ENCODE data around the gene ESYT2. TPM values are rescaled to one million over a fixed set of nuclear protein-coding genes. Genes with fewer than 3 reads are reported as not detected.

ESYT2 gene
- total RNA-seq, 3 donors from 2014 or later = 48.7 to 59.7 (median 57.1) TPM

DNA sequence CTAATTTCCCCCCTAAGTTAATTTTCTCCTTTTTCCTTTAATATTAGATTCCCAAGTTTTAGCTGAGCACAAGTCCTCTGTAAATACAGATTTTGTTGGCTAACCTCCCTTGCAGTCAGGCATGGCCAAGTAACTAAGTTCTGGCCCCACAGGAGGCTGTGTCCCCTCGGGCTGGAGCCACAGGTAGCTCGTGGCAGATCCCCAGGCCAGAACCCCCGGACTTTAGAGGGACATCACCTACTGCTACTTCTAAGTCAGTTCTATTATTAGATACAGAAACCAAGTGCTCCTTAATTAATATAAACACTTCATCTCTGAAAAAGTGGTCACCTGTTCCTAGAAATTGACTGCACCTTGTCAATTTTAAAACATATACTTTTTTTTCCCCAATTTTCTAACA, 78.6 kb downstream of the ESYT2 start:
- no peak overlapping the region for H3K4me3 Mint-ChIP-seq
- H3K4me1 Mint-ChIP-seq (ENCODE audit: low read depth) = no peaks in the 10 kb centered on the region
- no peaks in the 10 kb centered on the region for H3K27me3 Mint-ChIP-seq (ENCODE audit: low read depth)

DNA sequence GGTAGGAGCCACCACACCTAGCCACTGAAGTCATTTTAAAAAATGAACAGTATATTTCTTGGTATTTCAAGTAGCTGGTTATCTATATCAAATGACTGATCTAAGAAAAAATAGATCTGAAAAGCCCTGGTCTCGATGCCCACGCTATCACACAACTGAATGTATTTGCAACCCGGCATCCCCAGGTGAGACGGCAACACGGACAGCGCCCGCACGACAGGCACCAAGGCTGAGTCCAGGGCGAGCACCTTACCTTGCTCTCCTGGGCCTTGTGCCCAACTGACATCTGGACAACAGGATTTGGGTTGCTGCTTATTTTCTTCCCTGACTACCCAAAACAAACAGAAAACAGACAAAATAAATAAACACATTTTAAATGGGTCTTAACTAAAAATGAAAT, 79.9 kb downstream of the ESYT2 start:
- DNase-seq = no peak
- ATAC-seq = no peak
- Mint-ChIP-seq H3K4me3 (no peak overlapping the region), H3K36me3 (ENCODE audit: insufficient read depth) (peaks cover 29% of the 10 kb centered on the region), H3K27me3 (ENCODE audit: low read depth) (no peaks in the 10 kb centered on the region), H3K9me3 (no peaks in the 10 kb centered on the region), H3K4me1 (ENCODE audit: low read depth) (no peaks in the 10 kb centered on the region)

More for the DNA sequence above, 78.6 kb downstream of the ESYT2 start:
- no peak for ATAC-seq
- H3K9me3 Mint-ChIP-seq = no peaks in the 10 kb centered on the region
- no peak for DNase-seq
- H3K36me3 Mint-ChIP-seq (ENCODE audit: insufficient read depth) = peaks cover 27% of the 10 kb centered on the region

DNA sequence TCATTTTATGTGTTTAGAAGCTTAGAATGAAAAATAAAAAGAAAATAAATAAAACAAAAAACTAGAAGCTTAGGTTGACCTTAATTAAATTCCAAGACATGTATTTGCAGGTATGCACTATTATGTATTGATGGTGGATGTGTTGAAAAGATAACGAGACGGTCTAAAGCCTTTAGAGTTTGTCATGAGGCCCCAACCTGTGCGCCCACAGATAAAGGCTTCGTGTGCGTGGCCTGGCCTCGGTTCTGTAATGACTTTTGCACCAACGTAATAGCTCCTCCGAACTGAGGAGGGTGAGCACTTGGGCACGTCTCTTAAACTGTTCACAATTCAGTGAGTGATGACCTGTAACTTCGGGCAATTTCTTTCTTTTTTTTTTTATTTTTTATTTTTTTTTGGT, 81.0 kb downstream of the ESYT2 start:
- Mint-ChIP-seq H3K36me3 (ENCODE audit: insufficient read depth) (peaks cover 34% of the 10 kb centered on the region), H3K4me1 (ENCODE audit: low read depth) (no peaks in the 10 kb centered on the region)

DNA sequence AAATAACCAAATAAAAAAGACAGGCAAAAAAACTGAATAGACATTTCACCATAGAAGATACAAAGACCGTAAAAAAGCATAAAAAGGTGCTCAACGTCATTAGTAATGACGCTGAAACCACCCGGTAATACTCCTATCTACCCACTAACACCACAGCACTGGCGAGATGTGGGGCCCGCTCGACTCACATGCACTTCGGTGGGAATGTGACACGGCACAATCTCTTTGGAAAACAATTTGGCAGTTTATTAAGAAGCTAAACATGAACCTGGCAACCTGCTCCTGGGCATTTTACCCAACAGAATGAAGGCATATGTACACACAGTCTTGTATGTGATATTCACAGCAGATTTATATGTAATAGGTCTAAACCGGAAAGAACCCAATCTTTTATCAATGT, 81.9 kb downstream of the ESYT2 start:
- ATAC-seq (no peak), DNase-seq (no peak)
- Mint-ChIP-seq H3K4me1 (ENCODE audit: low read depth) (no peaks in the 10 kb centered on the region), H3K4me3 (no peak overlapping the region), H3K27me3 (ENCODE audit: low read depth) (no peaks in the 10 kb centered on the region), H3K9me3 (no peaks in the 10 kb centered on the region), H3K36me3 (ENCODE audit: insufficient read depth) (peaks cover 43% of the 10 kb centered on the region)

More for the DNA sequence above, 81.0 kb downstream of the ESYT2 start:
- no peak for DNase-seq
- Mint-ChIP-seq H3K4me3 (no peak overlapping the region), H3K9me3 (no peaks in the 10 kb centered on the region), H3K27me3 (ENCODE audit: low read depth) (no peaks in the 10 kb centered on the region)
- no peak for ATAC-seq

DNA sequence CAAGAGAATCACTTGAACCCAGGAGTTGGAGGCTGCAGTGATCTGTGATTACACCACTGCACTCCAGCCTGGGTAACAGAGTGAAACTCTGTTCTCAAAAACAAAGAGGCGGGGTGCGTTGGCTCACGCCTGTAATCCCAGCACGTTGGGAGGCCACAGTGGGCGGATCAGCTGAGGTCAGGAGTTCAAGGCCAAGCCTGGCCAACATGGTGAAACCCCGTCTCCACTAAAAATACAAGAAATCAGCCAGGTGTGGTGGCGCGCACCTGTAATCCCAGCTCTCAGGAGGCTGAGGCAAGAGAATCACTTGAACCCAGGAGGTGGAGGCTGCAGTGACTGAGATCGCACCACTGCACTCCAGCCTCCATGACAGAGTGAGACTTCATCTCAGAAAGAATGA, 82.4 kb downstream of the ESYT2 start:
- Mint-ChIP-seq H3K36me3 (ENCODE audit: insufficient read depth) (peaks cover 45% of the 10 kb centered on the region), H3K9me3 (no peaks in the 10 kb centered on the region), H3K4me3 (no peak overlapping the region), H3K4me1 (ENCODE audit: low read depth) (no peaks in the 10 kb centered on the region), H3K27me3 (ENCODE audit: low read depth) (no peaks in the 10 kb centered on the region)
- ATAC-seq (no peak), DNase-seq (no peak)

DNA sequence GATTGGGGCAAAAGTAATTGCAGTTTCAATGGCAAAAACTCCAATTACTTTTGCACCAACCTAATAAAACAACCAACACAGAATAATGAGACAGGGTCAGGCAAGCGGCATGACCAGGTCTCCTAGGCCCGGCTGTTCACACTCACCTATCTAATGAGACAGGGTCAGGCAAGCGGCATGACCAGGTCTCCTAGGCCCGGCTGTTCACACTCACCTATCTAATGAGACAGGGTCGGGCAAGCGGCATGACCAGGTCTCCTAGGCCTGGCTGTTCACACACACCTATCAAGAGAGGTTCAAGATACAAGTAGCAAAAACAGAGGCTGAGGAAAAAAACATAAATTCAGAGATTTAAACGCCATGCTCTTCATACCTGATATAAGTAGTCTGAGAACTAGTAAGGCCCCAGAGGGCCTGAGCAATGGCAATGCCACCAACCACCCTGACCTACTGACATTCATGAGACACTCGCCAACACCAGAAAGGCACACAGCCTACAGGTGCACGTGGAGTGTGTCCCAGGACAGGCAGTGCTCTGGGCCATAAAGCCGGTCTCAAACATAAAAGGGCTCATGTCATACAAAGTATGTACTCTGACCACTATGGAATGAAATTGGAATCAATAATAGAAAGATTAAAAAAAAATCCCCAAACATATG, 84.1 kb downstream of the ESYT2 start:
- ATAC-seq (no peak), DNase-seq (no peak)
- peaks cover 4% of the 10 kb centered on the region for H3K4me1 Mint-ChIP-seq (ENCODE audit: low read depth)
- peaks cover 47% of the 10 kb centered on the region for H3K36me3 Mint-ChIP-seq (ENCODE audit: insufficient read depth)
- H3K9me3 Mint-ChIP-seq = no peaks in the 10 kb centered on the region
- no peaks in the 10 kb centered on the region for H3K27me3 Mint-ChIP-seq (ENCODE audit: low read depth)
- H3K4me3 Mint-ChIP-seq = no peak overlapping the region

DNA sequence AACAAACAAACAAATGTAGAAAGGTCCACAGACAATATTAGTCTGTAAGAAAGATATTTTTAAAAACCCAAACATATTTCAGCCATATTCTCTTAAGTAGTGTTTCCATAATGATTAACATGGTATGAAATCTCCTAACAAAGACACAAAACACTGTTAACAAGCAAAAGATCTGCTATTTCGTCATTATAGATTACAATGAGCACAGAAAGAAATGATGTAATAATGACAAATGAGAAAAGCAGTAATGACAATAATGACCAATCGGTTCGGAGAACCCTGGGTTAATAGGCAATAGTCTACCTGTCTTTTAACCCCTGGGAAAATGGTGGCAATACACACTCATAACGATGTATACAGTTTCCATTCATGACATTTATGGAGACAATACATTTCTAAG, 85.2 kb downstream of the ESYT2 start:
- no peak overlapping the region for H3K4me3 Mint-ChIP-seq
- no peak for ATAC-seq
- peaks cover 4% of the 10 kb centered on the region for H3K4me1 Mint-ChIP-seq (ENCODE audit: low read depth)
- H3K27me3 Mint-ChIP-seq (ENCODE audit: low read depth) = no peaks in the 10 kb centered on the region
- H3K9me3 Mint-ChIP-seq = no peaks in the 10 kb centered on the region
- no peak for DNase-seq
- H3K36me3 Mint-ChIP-seq (ENCODE audit: insufficient read depth) = peaks cover 44% of the 10 kb centered on the region

DNA sequence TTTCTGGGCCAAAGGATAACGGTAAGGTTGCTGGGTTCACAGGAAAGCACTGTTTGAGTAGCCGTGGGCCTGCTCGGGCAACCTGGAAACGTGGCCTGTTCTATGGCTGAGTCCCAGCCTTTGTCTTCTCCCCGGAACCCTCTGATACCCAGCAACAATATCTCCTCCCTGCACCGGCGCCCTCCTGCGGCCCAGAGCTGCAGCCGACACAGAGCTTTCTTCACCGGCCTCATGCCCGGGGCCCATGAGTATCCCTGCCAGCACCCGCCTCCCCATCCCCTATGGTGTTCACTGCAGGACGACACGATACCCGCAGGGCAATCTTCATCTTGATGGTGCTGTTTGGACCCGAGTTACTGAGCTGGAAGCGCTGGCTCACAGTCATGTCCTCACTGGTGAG, 86.1 kb downstream of the ESYT2 start:
- H3K9me3 Mint-ChIP-seq = no peaks in the 10 kb centered on the region
- H3K27me3 Mint-ChIP-seq (ENCODE audit: low read depth) = no peaks in the 10 kb centered on the region

DNA sequence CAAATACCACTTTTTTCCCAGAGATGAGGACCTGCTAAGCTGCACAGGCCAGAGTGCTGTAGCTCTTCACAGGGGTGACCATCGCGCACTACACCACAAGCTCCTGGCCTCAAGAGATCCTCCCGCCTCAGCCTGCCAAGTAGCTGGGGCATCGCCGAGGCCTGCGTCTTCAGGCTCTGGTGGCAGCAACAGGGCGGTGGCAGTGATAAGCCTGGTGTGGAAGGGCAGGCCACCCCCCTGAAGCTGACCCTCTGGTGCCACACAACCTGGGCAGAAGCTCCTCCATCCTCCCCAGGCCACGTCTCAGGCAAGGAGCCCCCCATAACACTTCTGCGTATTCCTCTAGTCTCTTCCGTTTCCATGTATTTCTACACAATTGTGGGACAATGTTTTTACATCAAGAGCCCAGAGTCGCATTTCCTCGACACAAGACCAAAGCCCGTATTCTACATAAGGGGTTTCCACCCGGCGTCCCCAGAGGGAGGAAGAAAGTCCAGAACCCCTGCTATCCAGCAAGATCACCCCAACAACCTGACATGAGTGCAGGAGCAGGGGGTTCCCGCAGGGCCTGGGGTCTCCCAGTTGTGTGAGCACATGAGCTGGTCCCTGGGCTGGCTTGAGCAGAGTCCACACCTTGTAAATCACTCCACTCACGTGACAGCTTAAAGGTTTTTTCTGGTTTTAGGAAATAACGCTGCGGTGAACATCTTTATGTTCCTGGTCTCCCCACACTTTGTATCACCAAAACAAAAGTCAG, 87.1 kb downstream of the ESYT2 start:
- Mint-ChIP-seq H3K36me3 (ENCODE audit: insufficient read depth) (peaks cover 48% of the 10 kb centered on the region), H3K4me3 (no peak overlapping the region), H3K9me3 (no peaks in the 10 kb centered on the region), H3K4me1 (ENCODE audit: low read depth) (peaks cover 4% of the 10 kb centered on the region), H3K27me3 (ENCODE audit: low read depth) (no peaks in the 10 kb centered on the region)
- no peak for DNase-seq
- no peak for ATAC-seq

More for the DNA sequence above, 86.1 kb downstream of the ESYT2 start:
- H3K4me1 Mint-ChIP-seq (ENCODE audit: low read depth) = peaks cover 4% of the 10 kb centered on the region
- no peak overlapping the region for H3K4me3 Mint-ChIP-seq
- no peak for ATAC-seq
- DNase-seq = no peak
- peaks cover 49% of the 10 kb centered on the region for H3K36me3 Mint-ChIP-seq (ENCODE audit: insufficient read depth)

DNA sequence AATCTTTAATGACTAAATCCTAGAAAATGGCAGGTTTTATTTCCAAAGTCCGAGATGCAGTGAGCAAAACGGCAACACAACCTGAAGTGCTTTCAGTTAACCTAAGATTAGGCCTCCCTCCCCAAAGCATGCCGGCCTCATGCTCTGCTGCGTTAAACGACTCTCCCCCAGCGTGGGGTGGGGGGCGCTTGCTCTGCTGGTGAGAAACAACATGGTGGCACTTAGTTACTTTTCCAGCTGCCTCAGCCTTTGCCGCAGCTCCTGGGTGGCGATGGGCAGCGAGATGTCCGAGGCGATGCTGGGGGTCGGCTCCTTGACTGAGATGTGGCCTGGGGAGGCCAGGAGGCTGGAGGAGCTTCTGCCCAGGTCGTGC, 88.0 kb downstream of the ESYT2 start:
- Mint-ChIP-seq H3K4me1 (ENCODE audit: low read depth) (peaks cover 4% of the 10 kb centered on the region), H3K36me3 (ENCODE audit: insufficient read depth) (peaks cover 52% of the 10 kb centered on the region), H3K27me3 (ENCODE audit: low read depth) (no peaks in the 10 kb centered on the region), H3K4me3 (no peak overlapping the region), H3K9me3 (no peaks in the 10 kb centered on the region)
- DNase-seq (no peak), ATAC-seq (no peak)

DNA sequence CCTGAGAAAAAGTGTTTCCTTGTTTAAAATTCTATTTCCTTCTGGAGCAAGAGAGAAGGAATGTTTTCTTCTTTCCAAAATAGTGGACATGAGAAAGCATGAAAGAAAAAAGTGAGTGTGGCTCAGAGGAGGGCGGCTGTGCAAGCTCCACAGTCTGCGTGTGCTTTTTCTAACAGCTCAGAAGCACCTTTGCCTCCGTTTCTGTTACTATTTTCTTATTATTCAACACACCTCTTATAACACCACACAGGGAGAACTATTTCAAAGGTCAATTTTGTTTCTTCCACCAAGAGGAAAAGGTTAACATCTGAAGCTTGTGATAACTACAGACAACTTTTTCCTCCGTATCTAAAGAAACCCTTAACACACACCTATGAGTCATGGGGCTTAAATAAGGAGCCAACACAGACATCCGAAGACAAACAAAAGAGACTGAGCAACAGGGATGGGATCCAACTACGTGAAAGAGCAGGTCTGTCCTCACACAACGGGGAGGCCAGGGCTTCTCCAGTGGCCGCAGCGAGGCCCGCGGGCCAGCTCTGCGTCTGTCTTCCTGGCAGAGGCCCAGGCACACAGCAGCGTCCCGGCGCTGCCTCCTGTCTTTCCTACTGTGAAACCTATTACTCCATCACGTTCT, 88.5 kb downstream of the ESYT2 start:
- H3K4me3 Mint-ChIP-seq = no peak overlapping the region

DNA sequence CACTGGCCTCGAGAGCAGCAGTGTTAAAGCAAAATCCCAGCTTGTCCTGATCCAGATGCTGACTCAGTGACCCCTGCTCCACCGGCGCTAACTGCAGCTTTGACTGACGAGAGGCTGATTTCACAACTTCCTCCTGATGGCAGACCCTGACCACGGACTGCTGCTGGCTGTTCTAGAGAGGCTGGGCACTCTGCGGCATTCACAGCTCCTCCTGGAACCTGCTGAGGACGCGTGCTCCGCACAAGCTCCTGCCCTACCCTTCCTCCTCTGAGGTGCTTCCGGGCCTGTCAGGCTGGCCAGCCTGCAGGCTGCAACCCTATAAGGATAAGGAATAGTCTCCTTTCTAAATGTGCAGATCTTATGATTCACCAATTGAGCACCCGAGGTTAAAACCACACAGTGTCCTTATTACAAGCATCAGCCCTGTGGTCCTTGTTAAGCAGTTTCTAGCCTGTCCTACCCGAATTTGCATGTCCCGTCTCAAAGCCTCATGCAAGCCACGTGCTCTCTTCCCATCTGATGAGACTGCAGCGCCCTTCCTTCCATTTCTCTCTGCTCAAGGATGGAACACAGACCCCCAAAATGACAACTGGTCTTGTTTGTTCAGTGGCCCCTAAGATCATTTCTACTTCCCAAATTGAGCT, 89.2 kb downstream of the ESYT2 start:
- Mint-ChIP-seq H3K4me1 (ENCODE audit: low read depth) (peaks cover 4% of the 10 kb centered on the region), H3K4me3 (no peak overlapping the region), H3K27me3 (ENCODE audit: low read depth) (no peaks in the 10 kb centered on the region), H3K36me3 (ENCODE audit: insufficient read depth) (peaks cover 47% of the 10 kb centered on the region), H3K9me3 (no peaks in the 10 kb centered on the region)
- no peak for ATAC-seq
- DNase-seq = no peak

More for the DNA sequence above, 88.5 kb downstream of the ESYT2 start:
- H3K9me3 Mint-ChIP-seq = no peaks in the 10 kb centered on the region
- no peak for ATAC-seq
- H3K27me3 Mint-ChIP-seq (ENCODE audit: low read depth) = no peaks in the 10 kb centered on the region
- peaks cover 4% of the 10 kb centered on the region for H3K4me1 Mint-ChIP-seq (ENCODE audit: low read depth)
- DNase-seq = no peak
- peaks cover 48% of the 10 kb centered on the region for H3K36me3 Mint-ChIP-seq (ENCODE audit: insufficient read depth)

DNA sequence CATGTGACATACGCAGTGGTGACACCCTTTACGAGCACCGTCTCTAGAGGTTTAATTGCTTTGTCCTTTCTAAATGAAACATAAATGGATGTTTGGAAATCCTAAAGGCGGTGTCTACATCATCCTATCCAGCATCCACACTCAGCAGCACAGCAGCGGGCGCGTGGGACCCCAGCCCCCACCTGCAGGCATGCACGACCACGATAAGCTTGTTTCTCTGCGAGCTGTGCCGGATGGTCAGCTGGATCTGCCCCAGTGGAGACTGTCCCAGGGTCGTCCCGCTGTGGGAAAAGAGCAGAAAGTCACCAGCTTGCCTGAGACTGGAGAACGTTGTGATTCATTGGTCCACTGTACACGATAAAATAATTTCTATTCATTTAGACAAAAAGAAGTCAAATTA, 90.5 kb downstream of the ESYT2 start:
- Mint-ChIP-seq H3K36me3 (ENCODE audit: insufficient read depth) (peaks cover 49% of the 10 kb centered on the region), H3K9me3 (no peaks in the 10 kb centered on the region), H3K4me1 (ENCODE audit: low read depth) (peaks cover 4% of the 10 kb centered on the region), H3K27me3 (ENCODE audit: low read depth) (no peaks in the 10 kb centered on the region), H3K4me3 (no peak overlapping the region)
- DNase-seq (no peak), ATAC-seq (no peak)

DNA sequence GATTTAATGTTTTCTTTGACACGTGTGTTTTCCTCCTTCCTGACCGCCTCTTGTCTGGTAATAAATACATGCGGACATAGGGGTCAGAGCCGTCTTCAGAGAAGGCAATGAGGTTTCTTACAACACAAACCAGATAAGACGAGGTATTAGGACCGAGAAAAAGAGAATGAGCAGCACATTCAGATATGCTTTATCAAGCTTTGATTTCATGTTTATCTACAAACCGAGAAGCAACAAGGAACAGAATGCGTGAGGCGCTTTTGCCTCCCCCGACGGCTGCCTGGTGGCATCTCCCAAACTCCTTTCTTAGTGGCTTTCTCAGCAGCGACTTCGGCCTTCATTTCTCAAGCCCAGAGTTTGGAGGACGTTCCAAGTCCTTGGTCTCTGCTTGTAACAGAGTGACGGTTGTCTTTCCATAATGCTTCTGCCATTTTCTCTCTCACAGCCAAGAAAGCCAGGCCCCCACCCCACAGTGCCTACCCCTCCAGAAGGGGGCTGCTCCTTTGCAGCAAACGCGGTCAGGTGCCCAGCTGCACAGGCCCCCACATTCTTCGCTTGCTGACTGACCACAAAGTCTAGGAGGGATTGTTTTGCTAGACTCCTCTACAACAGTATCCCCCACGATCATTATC, 92.1 kb downstream of the ESYT2 start:
- ATAC-seq (no peak), DNase-seq (no peak)
- Mint-ChIP-seq H3K4me3 (no peak overlapping the region), H3K36me3 (ENCODE audit: insufficient read depth) (peaks cover 39% of the 10 kb centered on the region), H3K27me3 (ENCODE audit: low read depth) (no peaks in the 10 kb centered on the region), H3K4me1 (ENCODE audit: low read depth) (peaks cover 4% of the 10 kb centered on the region), H3K9me3 (no peaks in the 10 kb centered on the region)
